OCI-LY3 (cell line): ENCODE data around the gene DYNC1I2.
A peak's percentile ranks its signal among the peaks of the same experiment; 100 is the strongest.

Source experiments
- H2AFZ ChIP-seq: fragments of 200-600, 300-600 bp; shearing (Covaris generic); 2 replicates; pipeline ENCODE4 v1.6.0; 2014; ENCODE audit warnings: antibody characterized with exemption, low read depth, low read length
- H3K27ac ChIP-seq: fragments of 200-600, 300-600 bp; sonication (generic); 2 replicates; pipeline ENCODE4 v1.5.1; 2014; ENCODE audit warnings: mild to moderate bottlenecking, low read length, moderate library complexity, mixed read lengths
- H3K27me3 ChIP-seq: fragments of 200-600, 300-600 bp; sonication (generic); 2 replicates; pipeline ENCODE4 v1.6.1; 2014; ENCODE audit warnings: low read depth, low read length, mixed read lengths
- H3K36me3 ChIP-seq: fragments of 200-600, 300-600 bp; sonication (generic); replicated peaks from 2 replicates; pipeline ENCODE3; 2014; ENCODE audit warnings: low read depth, low read length, mixed read lengths
- H3K4me1 ChIP-seq: fragments of 300-600, 200-600 bp; sonication (generic); 2 replicates; pipeline ENCODE4 v1.6.1; 2014; ENCODE audit warnings: low read length, mixed read lengths
- H3K4me2 ChIP-seq: fragments of 200-600, 300-600 bp; sonication (generic); 2 replicates; pipeline ENCODE4 v1.6.1; 2014; ENCODE audit warnings: low read length, mixed read lengths
- H3K4me3 ChIP-seq: fragments of 300-600, 200-600 bp; sonication (generic); 2 replicates; pipeline ENCODE4 v1.5.1; 2014; ENCODE audit warnings: antibody characterized with exemption, mild to moderate bottlenecking, low read length, moderate library complexity
- H3K79me2 ChIP-seq: fragments of 300-600, 200-600 bp; shearing (Covaris generic); 2 replicates; pipeline ENCODE4 v1.6.1; 2014; ENCODE audit warnings: mild to moderate bottlenecking, low read length, mixed read lengths
- H3K9ac ChIP-seq: fragments of 300-600, 200-600 bp; shearing (Covaris generic); 2 replicates; pipeline ENCODE4 v1.6.0; 2014; ENCODE audit warnings: mild to moderate bottlenecking, low read length, moderate library complexity
- H3K9me3 ChIP-seq: fragments of 200-600, 300-600 bp; shearing (Covaris generic); 2 replicates; pipeline ENCODE4 v1.6.1; 2014; ENCODE audit warnings: low read length, mixed read lengths; ENCODE audit not compliant: insufficient read depth
- H4K20me1 ChIP-seq: fragments of 200-600, 300-600 bp; sonication (generic); 2 replicates; pipeline ENCODE4 v1.6.1; 2016; ENCODE audit warnings: low read length, mixed read lengths; ENCODE audit not compliant: insufficient read depth
- EZH2phosphoT487 ChIP-seq: fragments of 200-600 bp; shearing (Covaris generic); IDR thresholded peaks from 2 replicates; pipeline ENCODE4 v1.6.1; 2018; ENCODE audit warnings: antibody characterized with exemption, mixed run types, low read depth
- TF ChIP-seq, protein P1 (sequence below): fragments of 200-600, 300-600 bp; sonication (generic); IDR thresholded peaks from 2 replicates; pipeline ENCODE4 v1.5.1; 2014; ENCODE audit warnings: antibody characterized with exemption, low read length, low read depth

The DYNC1I2 gene

DNA sequence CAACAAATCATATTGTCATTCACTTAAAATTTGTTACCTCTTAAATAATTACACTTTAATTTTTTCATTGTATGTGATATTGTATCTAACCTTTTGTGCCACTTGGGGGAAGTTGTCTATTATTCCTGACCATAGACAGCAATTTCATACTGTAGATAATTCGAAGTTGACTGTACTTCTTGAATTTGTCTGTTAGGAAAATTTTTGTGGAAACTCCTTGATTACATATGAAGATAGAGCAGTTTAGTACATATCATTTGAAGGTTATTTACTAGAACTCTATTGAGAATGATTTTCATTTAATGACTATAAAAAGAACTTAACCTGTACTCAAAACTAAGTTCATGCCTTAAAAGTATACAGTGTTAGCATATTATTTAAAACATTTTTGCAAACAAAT lies 5.1 kb downstream of the DYNC1I2 start:
- H3K9ac ChIP-seq, result no peak overlapping the region
- H3K4me1 ChIP-seq, result peaks cover 8% of the 10 kb centered on the region
- H3K36me3 ChIP-seq, result peaks cover 10% of the 10 kb centered on the region
- H2AFZ ChIP-seq, result no peak overlapping the region
- H3K4me3 ChIP-seq, result no peak overlapping the region
- H3K27ac ChIP-seq, result no peak overlapping the region
- no peak overlapping the region for H3K4me2 ChIP-seq
- no peaks in the 10 kb centered on the region for H4K20me1 ChIP-seq
- peaks cover 19% of the 10 kb centered on the region for H3K79me2 ChIP-seq
- no peak for TF ChIP-seq EZH2phosphoT487
- TF ChIP-seq, protein P1, sequence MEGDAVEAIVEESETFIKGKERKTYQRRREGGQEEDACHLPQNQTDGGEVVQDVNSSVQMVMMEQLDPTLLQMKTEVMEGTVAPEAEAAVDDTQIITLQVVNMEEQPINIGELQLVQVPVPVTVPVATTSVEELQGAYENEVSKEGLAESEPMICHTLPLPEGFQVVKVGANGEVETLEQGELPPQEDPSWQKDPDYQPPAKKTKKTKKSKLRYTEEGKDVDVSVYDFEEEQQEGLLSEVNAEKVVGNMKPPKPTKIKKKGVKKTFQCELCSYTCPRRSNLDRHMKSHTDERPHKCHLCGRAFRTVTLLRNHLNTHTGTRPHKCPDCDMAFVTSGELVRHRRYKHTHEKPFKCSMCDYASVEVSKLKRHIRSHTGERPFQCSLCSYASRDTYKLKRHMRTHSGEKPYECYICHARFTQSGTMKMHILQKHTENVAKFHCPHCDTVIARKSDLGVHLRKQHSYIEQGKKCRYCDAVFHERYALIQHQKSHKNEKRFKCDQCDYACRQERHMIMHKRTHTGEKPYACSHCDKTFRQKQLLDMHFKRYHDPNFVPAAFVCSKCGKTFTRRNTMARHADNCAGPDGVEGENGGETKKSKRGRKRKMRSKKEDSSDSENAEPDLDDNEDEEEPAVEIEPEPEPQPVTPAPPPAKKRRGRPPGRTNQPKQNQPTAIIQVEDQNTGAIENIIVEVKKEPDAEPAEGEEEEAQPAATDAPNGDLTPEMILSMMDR, result no peak
- H3K9me3 ChIP-seq, result no peaks in the 10 kb centered on the region
- no peaks in the 10 kb centered on the region for H3K27me3 ChIP-seq

GRCh38 chr2:171702781-171703556 lies 15.7 kb downstream of the DYNC1I2 start:
- Histone ChIP-seq H3K79me2 (no peaks in the 10 kb centered on the region), H4K20me1 (0 out of 2 replicates have a peak, but pooled peaks cover 3% of the 10 kb centered on the region), H2AFZ (no peak overlapping the region), H3K4me2 (no peak overlapping the region), H3K4me3 (no peak overlapping the region), H3K4me1 (peaks cover 12% of the 10 kb centered on the region), H3K9me3 (no peaks in the 10 kb centered on the region), H3K27me3 (no peaks in the 10 kb centered on the region), H3K9ac (no peak overlapping the region), H3K27ac (no peak overlapping the region), H3K36me3 (no peaks in the 10 kb centered on the region)
- TF ChIP-seq EZH2phosphoT487, result no peak
- TF ChIP-seq, protein P1, result no peak

DNA sequence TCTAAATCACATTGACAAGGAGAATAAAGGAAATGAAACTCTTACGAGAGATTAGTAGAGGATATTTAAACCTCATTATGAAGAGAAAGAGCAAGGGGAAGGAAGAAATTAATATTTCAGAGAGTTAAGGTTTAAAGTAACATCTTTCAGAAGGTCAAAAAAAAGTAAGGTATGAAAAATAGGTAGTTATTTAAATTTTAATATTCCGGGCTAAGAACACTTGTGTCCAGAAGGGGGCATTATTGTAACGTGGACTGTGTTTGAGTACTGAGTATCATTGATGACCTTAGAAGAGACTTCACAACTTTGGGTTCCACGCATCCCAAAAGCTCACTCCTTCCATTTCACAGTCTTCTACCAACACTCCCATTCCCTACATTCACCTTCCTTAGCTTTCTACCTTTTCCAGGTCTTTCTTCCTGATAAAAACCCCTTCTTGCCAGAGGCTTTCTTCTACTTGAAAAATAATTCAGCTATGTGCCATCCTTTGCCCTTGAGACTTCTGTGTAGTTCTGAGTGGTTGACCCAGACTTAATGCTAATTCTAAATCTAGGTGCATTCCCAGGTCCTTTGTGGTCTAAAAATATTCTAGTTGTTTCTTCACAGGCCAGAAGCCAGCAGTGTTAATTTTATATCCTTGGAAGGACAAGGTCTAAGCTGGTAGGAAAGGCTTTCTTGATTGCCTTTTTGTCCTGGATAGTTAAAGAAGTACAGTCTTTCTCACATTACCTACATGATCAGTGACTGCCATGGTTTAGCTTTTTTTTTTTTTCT lies 16.5 kb downstream of the DYNC1I2 start:
- Histone ChIP-seq H3K4me1 (peaks cover 12% of the 10 kb centered on the region), H2AFZ (no peak overlapping the region), H3K4me2 (peak overlapping the region; percentile 25; the same call in 1 of the 2 replicates), H4K20me1 (0 out of 2 replicates have a peak, but pooled peaks cover 3% of the 10 kb centered on the region), H3K79me2 (no peaks in the 10 kb centered on the region), H3K27me3 (no peaks in the 10 kb centered on the region), H3K9me3 (no peaks in the 10 kb centered on the region), H3K4me3 (no peak overlapping the region), H3K36me3 (no peaks in the 10 kb centered on the region), H3K27ac (no peak overlapping the region), H3K9ac (no peak overlapping the region)
- TF ChIP-seq, protein P1, result peak; percentile 60
- TF ChIP-seq EZH2phosphoT487, result no peak

DNA sequence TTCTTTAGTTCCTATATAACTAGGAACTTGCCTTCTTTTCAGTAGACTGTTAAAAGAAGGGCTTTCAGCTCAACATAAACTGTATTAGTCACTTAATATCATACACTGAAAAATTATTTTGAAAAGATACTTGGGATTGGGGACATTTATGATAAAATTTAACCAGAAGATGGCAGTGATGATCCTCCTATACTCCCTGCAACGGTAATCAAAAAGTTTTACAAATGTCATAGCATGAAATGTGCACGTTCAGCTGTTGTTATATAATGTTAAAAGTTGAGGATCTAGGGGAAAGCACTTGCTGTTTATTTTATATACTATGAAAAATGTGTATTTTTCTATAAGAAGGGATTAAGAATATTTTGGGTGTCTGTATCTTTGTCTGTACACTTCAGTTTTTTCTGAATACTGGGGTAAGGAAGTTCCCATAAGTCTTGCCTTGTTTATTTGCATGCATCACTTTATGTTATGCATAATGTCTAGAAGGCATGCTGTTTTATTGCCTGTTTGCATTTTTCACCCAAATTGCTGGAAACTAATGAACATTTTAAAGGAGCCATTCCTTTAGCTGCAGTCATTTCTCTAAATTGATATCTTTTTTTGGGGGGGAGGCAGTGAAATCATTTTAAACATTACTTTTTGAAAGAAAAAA lies 19.0 kb downstream of the DYNC1I2 start:
- Histone ChIP-seq H3K27ac (no peak overlapping the region), H2AFZ (no peak overlapping the region), H3K4me1 (peaks cover 12% of the 10 kb centered on the region), H3K36me3 (no peaks in the 10 kb centered on the region), H3K4me2 (no peak overlapping the region), H3K27me3 (no peaks in the 10 kb centered on the region), H3K9me3 (no peaks in the 10 kb centered on the region), H3K4me3 (no peak overlapping the region), H3K9ac (no peak overlapping the region), H3K79me2 (no peaks in the 10 kb centered on the region), H4K20me1 (0 out of 2 replicates have a peak, but pooled peaks cover 3% of the 10 kb centered on the region)
- TF ChIP-seq EZH2phosphoT487, result no peak
- TF ChIP-seq, protein P1, result peak; percentile 50
